Metanephros (tissue), 1 donor: ENCODE data around the gene KCNH4. TPM values are rescaled to one million over a fixed set of nuclear protein-coding genes. Genes with fewer than 3 reads are reported as not detected.

Experiments
- total RNA-seq: library from RNA; depleted of rRNA; stranded (reverse); fragments of >200 nt; gene quantifications from one replicate; pipeline ENCODE4 v1.2.3, GENCODE V29; 2014

The KCNH4 gene
- total RNA-seq = not detected

GRCh38 chr17:42180922-42181850 is at the start of gene KCNH4:
TSS of gene KCNH4 (minus strand) at chr17:42181142. CDS start at chr17:42180945, 197 bp downstream.

GRCh38 chr17:42193969-42194899 is 13.3 kb upstream of the KCNH4 start, which contains the start of gene GHDC:
TSS of gene GHDC (minus strand) at chr17:42194494. CDS start at chr17:42193581, 913 bp downstream.

GRCh38 chr17:42184713-42185620 is 4.0 kb upstream of the KCNH4 start, which contains the start of gene HCRT:
TSS of gene HCRT (minus strand) at chr17:42185452. CDS start at chr17:42185365, 87 bp downstream.

GRCh38 chr17:42122371-42123303 is 58.3 kb downstream of the KCNH4 start, which contains the start of gene HSPB9:
TSS of gene HSPB9 (plus strand) at chr17:42122804. CDS start at chr17:42122851, 47 bp downstream.

GRCh38 chr17:42120770-42121769 is 59.9 kb downstream of the KCNH4 start, which contains the start of gene KAT2A:
TSS of gene KAT2A (minus strand) at chr17:42121367. CDS start at chr17:42121304, 63 bp downstream.

GRCh38 chr17:42112552-42113176 is 68.3 kb downstream of the KCNH4 start, which contains the start of gene DHX58:
TSS of gene DHX58 (minus strand) at chr17:42112714. CDS start at chr17:42111892, 822 bp downstream.

Other genes starting within 250 kb of the KCNH4 start
- gene CNP, start 214.3 kb downstream of the KCNH4 start, total RNA-seq = 46.5 TPM
- 76.5 TPM for gene DNAJC7, start 163.7 kb downstream of the KCNH4 start, total RNA-seq
- 38.9 TPM for gene NKIRAS2, start 161.1 kb downstream of the KCNH4 start, total RNA-seq
- gene C17orf113, start 130.5 kb downstream of the KCNH4 start, total RNA-seq = 6.7 TPM
- 1.5 TPM for gene ZNF385C, start 82.7 kb downstream of the KCNH4 start, total RNA-seq
- gene DHX58, start 68.4 kb downstream of the KCNH4 start, total RNA-seq = 10.0 TPM
- 34.3 TPM for gene KAT2A, start 59.8 kb downstream of the KCNH4 start, total RNA-seq
- gene HSPB9, start 58.3 kb downstream of the KCNH4 start, total RNA-seq = 0.23 TPM
- 80.1 TPM for gene RAB5C, start 26.2 kb downstream of the KCNH4 start, total RNA-seq
- not detected for gene HCRT, start 4.3 kb upstream of the KCNH4 start, total RNA-seq
- gene GHDC, start 13.4 kb upstream of the KCNH4 start, total RNA-seq = 23.6 TPM
- gene STAT5B, start 95.2 kb upstream of the KCNH4 start, total RNA-seq = 53.7 TPM
- 24.3 TPM for gene STAT5A, start 107.4 kb upstream of the KCNH4 start, total RNA-seq
- 125 TPM for gene STAT3, start 207.3 kb upstream of the KCNH4 start, total RNA-seq
- gene CAVIN1, start 242.1 kb upstream of the KCNH4 start, total RNA-seq = 111 TPM